HCT116 (cell line): Measurements from ENCODE around the gene GON4L. TPM values are rescaled to one million over a fixed set of nuclear protein-coding genes. Genes with fewer than 3 reads are reported as not detected.

ENCODE experiments used
- ATAC-seq: fragments of 200-7000 bp; cut with Tn5 transposase; 2 replicates; pipeline ENCODE4 v1.9.1; 2020; ENCODE audit warnings: mild to moderate bottlenecking, moderate library complexity
- BruUV-seq: library from RNA; stranded (reverse); fragments of 400-500 nt; replicated peaks from 2 replicates; lab custom pipeline; 2021; lab: Mats Ljungman, UMichigan
- CTCF ChIA-PET: fragments of 300-600 bp; sonication (Branson Sonifier 250); formaldehyde crosslinking; loops from one replicate; lab custom pipeline; 2021; ENCODE audit warnings: antibody characterized with exemption; lab: Charles Lee
- POLR2A ChIA-PET: fragments of 300-600, 350-600 bp; sonication (Branson Sonifier 250); formaldehyde crosslinking; loops from one replicate; lab custom pipeline; 2021; ENCODE audit warnings: antibody characterized with exemption; lab: Charles Lee
- RAD21 ChIA-PET, 2 experiments: fragments of 300-600 bp; sonication (Branson Sonifier 250); formaldehyde crosslinking; loops; one replicate each; lab custom pipeline; 2023; ENCODE audit warnings: low total read pairs in 2 of 2; ENCODE audit not compliant: uncharacterized antibody in 2 of 2, unreplicated experiment in 2 of 2, low non-redundant PET in 1 of 2; lab: Charles Lee
- DNase-seq: peaks from one replicate; pipeline ENCODE4 v3.0.0-alpha.2; 2010; ENCODE audit warnings: low read depth, low spot score
- H2AFZ ChIP-seq: fragments of 200-600 bp; shearing (Covaris generic), sonication (generic); 2 replicates; pipeline ENCODE4 v1.6.1; 2017; ENCODE audit warnings: low read depth, mixed run types, mixed read lengths, antibody characterized with exemption, low read length; ENCODE audit not compliant: poor library complexity, severe bottlenecking
- H3K27ac ChIP-seq: 2 replicates; pipeline ENCODE4 v1.5.1; 2012; ENCODE audit warnings: low read depth, low read length
- H3K27me3 ChIP-seq: fragments of 200-600 bp; sonication (generic); 2 replicates; pipeline ENCODE4 v1.6.1; 2016; ENCODE audit warnings: mixed run types, low read length, mixed read lengths; ENCODE audit not compliant: insufficient read depth
- H3K36me3 ChIP-seq, 2 experiments: fragments of 200-500 bp in 1 of 2; fragments of 200-600 bp in 1 of 2; sonication (Bioruptor generic) in 1 of 2; sonication (generic) in 1 of 2; 2 replicates each; pipeline versions ENCODE4 v1.5.1 to v1.6.1; 2014 to 2016; ENCODE audit warnings: low read length in 2 of 2, inconsistent platforms in 1 of 2, mixed read lengths in 1 of 2, mixed run types in 1 of 2; ENCODE audit not compliant: insufficient read depth in 2 of 2, control insufficient read depth in 1 of 2
- H3K4me1 ChIP-seq, 2 experiments: fragments of 200-600 bp in 1 of 2; sonication (generic) in 1 of 2; 2 replicates each; pipeline versions ENCODE4 v1.5.1 to v1.6.1; 2012 to 2017; ENCODE audit warnings: low read length in 2 of 2, inconsistent platforms in 1 of 2, mild to moderate bottlenecking in 1 of 2, mixed read lengths in 1 of 2, mixed run types in 1 of 2, moderate library complexity in 1 of 2; ENCODE audit not compliant: insufficient read depth in 2 of 2, control insufficient read depth in 1 of 2
- H3K4me2 ChIP-seq: fragments of 200-600 bp; sonication (generic); 2 replicates; pipeline ENCODE4 v1.6.1; 2017; ENCODE audit warnings: mixed run types, low read length, mixed read lengths
- H3K4me3 ChIP-seq, 2 experiments: fragments of 200-600 bp in 1 of 2; sonication (generic) in 1 of 2; replicated peaks in 1 of 2; 2 replicates each; pipeline ENCODE4 v1.5.1; 2011 to 2016; ENCODE audit warnings: low read length in 2 of 2, control low read depth in 1 of 2, low read depth in 1 of 2, mild to moderate bottlenecking in 1 of 2, mixed read lengths in 1 of 2, mixed run types in 1 of 2
- H3K79me2 ChIP-seq: fragments of 200-600 bp; sonication (generic); 2 replicates; pipeline ENCODE4 v1.6.1; 2017; ENCODE audit warnings: mild to moderate bottlenecking, mixed run types, low read length, moderate library complexity, mixed read lengths; ENCODE audit not compliant: insufficient read depth
- H3K9ac ChIP-seq: fragments of 200-600 bp; sonication (generic); 2 replicates; pipeline ENCODE4 v1.6.1; 2016; ENCODE audit warnings: low read length, mixed read lengths
- H3K9me2 ChIP-seq: fragments of 200-600 bp; sonication (generic), shearing (Covaris generic); 2 replicates; pipeline ENCODE4 v1.6.1; 2017; ENCODE audit warnings: mixed run types, mild to moderate bottlenecking, moderate library complexity; ENCODE audit not compliant: insufficient read depth
- H3K9me3 ChIP-seq, 2 experiments: fragments of 200-500 bp in 1 of 2; fragments of 200-600 bp in 1 of 2; sonication (Bioruptor generic) in 1 of 2; sonication (generic) in 1 of 2; 2 replicates each; pipeline ENCODE4 v1.6.1; 2014 to 2017; ENCODE audit warnings: low read length in 2 of 2, mixed read lengths in 2 of 2, inconsistent platforms in 1 of 2, low read depth in 1 of 2, mild to moderate bottlenecking in 1 of 2, mixed run types in 1 of 2, moderate library complexity in 1 of 2; ENCODE audit not compliant: control insufficient read depth in 1 of 2, insufficient read depth in 1 of 2
- H4K20me1 ChIP-seq: fragments of 200-600 bp; sonication (generic), shearing (Covaris generic); 2 replicates; pipeline ENCODE4 v1.6.1; 2017; ENCODE audit warnings: mixed run types, mild to moderate bottlenecking, moderate library complexity; ENCODE audit not compliant: insufficient read depth
- ATF3 ChIP-seq: IDR thresholded peaks from 2 replicates; pipeline ENCODE4 v1.6.1; 2012
- CEBPB ChIP-seq: IDR thresholded peaks from 2 replicates; pipeline ENCODE4 v1.6.1; 2012; ENCODE audit warnings: low read depth
- EZH2 ChIP-seq: fragments of 200-600 bp; sonication (generic); IDR thresholded peaks from 2 replicates; pipeline ENCODE4 v1.6.1; 2017; ENCODE audit warnings: antibody characterized with exemption, mixed run types
- EZH2phosphoT487 ChIP-seq: fragments of 200-600 bp; IDR thresholded peaks from 2 replicates; pipeline ENCODE4 v1.6.1; 2018; ENCODE audit warnings: antibody characterized with exemption, borderline replicate concordance
- MAX ChIP-seq: IDR thresholded peaks from 2 replicates; pipeline ENCODE4 v1.6.1; 2012
- SP1 ChIP-seq: IDR thresholded peaks from 2 replicates; pipeline ENCODE4 v1.6.1; 2012; ENCODE audit warnings: low read depth
- intact Hi-C: fragments of 100-400 bp; cut with micrococcal nuclease; formaldehyde crosslinking; loops from 2 replicates; pipeline ENCODE4 v1.10.0; 2022
- total RNA-seq: library from RNA; stranded (reverse); gene quantifications from one replicate; pipeline ENCODE4 v1.2.1, GENCODE V29; 2021; ENCODE audit not compliant: unreplicated experiment

The GON4L gene
- total RNA-seq, 1 experiment from 2014 or later = 40.8 TPM

- ChIA-PET CTCF (no interaction called here), RAD21 (no interaction called here), POLR2A (no interaction called here)
- no peak overlapping the region for H3K4me3 ChIP-seq
- H3K79me2 ChIP-seq = no peaks in the 10 kb centered on the region
- H3K9me3 ChIP-seq = no peaks in the 10 kb centered on the region
- H3K36me3 ChIP-seq = peaks cover 13 to 32% of the 10 kb centered on the region in 2 experiments
- DNase-seq (no peak), ATAC-seq (no peak)
- BruUV-seq = no TSS peak
- no peak overlapping the region for H3K9ac ChIP-seq
- no peak overlapping the region for H3K4me2 ChIP-seq
- no peak overlapping the region for H2AFZ ChIP-seq
- no peaks in the 10 kb centered on the region for H3K9me2 ChIP-seq
- intact Hi-C loops = no loop called here
- H4K20me1 ChIP-seq = no peaks in the 10 kb centered on the region
- no peak overlapping the region for H3K27ac ChIP-seq
- no peaks in the 10 kb centered on the region for H3K27me3 ChIP-seq
- peak; percentile 26; the same call in 1 of the 2 replicates for TF ChIP-seq ATF3
- TF ChIP-seq CEBPB = peak; percentile 64
- no peak for TF ChIP-seq EZH2
- no peaks in the 10 kb centered on the region for H3K4me1 ChIP-seq
Measured at GRCh38 chr1:155776414-155776813, 80.6 kb downstream of the GON4L start.

- TF ChIP-seq SP1 (no peak), EZH2phosphoT487 (no peak), MAX (no peak)
- Histone ChIP-seq H3K9ac (no peak overlapping the region), H3K27me3 (no peaks in the 10 kb centered on the region), H3K27ac (no peak overlapping the region), H3K79me2 (no peaks in the 10 kb centered on the region), H3K9me2 (no peaks in the 10 kb centered on the region), H4K20me1 (no peaks in the 10 kb centered on the region), H2AFZ (no peak overlapping the region), H3K4me1 (no peaks in the 10 kb centered on the region), H3K4me2 (no peak overlapping the region), H3K9me3 (no peaks in the 10 kb centered on the region), H3K36me3 (peaks cover 32 to 53% of the 10 kb centered on the region in 2 experiments), H3K4me3 (no peak overlapping the region)
- RAD21 ChIA-PET = no interaction called here
- CTCF ChIA-PET = no interaction called here
- intact Hi-C loops = no loop called here
- no peak for DNase-seq
- no TSS peak for BruUV-seq
- ATAC-seq = no peak
- POLR2A ChIA-PET = no interaction called here
Measured at GRCh38 chr1:155773221-155773620, 83.8 kb downstream of the GON4L start.
